ENCODE data around the gene TRPM6.
A peak's percentile ranks its signal among the peaks of the same experiment; 100 is the strongest.

TRPM6 gene

DNA sequence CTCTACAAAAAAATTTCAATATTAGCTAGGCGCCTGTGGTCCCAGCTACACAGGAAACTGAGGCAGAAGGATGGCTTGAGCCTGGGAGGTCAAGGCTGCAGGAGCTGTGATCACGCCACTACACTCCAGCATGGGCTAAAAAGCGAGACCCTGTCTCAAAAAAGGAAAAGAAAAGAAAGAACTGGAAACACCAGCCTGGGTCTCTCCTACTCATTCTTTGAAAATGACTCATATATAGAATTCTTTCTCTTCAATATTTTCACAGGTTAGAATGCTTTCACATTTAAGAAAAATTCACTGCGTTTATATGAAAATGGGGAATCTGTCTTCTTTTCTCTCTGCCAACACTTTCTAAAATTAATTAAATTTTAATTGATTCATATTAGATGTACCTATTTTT is 115.6 kb downstream of the TRPM6 start:
- DNase-seq = no peak

DNA sequence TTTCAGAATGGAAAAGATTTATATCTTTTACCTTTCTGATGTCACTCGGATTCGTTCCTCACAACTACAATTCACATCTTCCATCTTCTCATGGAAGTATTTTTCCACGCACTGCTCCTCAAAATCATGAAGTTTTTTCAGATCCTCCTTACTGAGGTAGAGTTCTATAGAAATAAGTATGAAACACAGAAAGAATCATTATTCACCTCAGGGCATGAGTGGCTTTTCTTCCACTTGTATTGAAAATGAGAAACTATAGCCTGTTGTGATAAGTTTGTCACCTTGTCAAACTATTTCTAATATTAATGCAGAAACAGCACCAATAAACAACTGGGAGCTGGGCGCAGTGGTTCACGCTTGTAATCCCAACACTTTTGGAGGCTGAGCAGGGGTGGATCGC is 116.0 kb downstream of the TRPM6 start:
- DNase-seq = no peak

DNA sequence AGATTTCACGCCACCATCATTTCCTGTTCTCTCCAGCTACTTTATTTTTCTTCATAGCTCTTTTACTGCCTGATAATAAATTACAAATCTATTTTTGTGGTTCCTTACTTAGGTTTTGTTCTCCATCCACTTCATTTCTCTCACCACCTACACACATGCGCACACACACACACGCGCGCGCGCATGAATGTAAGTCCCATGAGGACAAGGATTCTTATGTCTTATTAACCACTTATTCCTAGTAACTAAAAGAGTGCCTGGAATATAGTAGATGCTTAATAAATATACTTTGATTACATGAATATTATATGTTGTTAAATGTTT is 116.5 kb downstream of the TRPM6 start:
- no peak for DNase-seq

DNA sequence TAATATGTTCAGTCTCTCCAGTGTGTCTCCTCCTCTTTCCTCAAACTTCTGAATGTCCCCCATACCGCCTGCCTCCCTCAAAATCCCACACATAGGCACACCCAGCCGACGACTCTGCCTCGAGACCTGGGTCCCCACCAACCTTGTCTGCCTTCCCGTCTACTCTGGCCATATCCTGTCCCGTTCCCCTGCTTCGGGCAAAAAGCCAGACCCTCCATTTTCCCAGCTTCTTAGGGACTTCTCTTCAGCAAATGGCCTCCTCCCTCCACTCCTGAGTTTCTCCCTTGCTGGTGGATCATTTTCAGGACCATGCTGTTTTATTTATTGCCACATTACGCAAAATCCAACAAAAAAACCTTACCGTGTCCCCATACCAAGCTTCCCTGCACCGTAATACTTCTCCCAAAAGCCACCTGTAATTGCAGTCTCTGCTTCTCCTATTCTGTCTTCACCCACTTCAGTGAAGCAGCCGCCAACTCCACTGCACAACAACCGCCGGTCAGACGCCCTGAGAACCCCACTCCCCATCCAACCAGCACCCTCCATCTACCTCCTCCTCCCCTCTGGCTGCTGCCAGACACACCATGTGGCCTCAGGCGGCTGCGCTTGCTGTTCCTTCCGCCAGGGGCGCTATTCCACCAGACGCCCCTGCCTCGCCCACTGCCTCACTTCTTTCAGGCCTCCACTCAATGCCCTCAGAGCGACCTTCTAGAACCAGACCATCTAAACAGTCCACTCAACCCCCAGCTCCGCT is 117.0 kb downstream of the TRPM6 start:
- no peak for DNase-seq

DNA sequence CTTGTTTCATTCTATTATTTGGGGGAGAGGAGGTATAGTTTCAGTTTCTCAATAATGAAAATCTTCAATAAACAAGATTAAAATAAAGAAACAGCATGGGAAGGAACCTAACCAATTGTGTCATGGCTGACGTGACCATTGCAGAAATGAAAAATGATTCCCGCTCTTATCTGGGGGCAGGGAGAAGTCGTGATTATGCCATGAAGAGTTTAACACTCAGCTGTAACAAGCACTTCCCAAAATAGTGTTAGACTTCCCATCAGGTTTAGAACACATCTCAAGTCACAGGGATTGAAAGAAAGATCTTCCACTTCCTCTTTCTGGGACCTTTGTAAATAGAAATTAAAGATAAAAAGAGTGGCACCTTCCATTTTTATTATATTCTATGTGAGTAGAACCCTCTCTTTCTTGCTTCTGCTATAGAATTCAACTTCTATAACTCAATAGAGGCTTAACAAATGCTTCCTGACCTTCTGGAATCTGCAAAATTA is 122.2 kb downstream of the TRPM6 start:
- no peak for DNase-seq

DNA sequence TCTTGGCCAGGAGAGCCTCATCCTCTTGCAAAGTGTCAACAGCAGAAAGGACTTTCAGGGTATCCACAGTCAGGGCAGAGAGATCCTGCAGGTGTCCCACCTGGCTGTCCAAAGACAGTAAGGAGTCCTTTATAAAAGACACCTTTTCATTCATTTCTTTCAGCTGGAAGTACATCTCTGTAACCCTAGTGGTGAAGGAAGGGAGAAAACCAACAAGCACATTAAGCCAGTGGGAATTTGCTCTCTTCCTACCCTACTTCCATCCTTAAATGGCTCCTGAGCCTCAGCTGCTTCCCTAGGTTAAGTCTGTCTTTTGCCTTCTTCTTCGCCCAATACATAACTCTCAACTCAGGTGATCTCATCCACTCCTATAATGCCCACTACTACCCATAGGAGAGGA is 124.8 kb downstream of the TRPM6 start:
- no peak for DNase-seq

DNA sequence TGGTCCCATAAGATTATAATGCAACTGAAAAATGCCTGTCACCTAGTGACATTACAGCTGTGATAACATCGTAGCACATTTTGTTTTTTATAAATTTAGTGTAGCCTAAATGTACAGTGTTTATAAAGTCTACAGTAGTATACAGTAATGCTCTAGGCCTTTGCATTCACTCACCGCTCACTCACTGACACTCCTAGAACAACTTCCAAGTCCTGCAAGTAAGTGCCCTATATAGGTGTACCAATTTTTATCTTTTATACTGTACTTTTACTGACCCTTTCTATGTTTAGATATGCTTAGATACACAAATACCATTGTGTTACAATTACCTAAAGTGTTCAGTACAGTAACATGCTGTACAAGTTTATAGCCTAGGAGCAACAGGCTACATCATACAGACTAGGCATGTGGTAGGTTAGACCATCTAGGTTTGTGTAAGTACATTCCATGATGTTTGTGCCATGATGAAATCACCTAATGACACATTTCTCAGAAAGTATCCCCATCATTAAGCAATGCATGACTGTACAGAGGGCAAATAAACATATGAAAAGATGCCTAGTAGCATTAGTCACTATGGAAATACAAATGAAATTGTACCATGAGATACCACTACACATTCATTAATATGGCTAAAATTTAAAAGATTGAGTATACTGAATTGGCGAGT is 127.6 kb downstream of the TRPM6 start:
- no peak for DNase-seq

DNA sequence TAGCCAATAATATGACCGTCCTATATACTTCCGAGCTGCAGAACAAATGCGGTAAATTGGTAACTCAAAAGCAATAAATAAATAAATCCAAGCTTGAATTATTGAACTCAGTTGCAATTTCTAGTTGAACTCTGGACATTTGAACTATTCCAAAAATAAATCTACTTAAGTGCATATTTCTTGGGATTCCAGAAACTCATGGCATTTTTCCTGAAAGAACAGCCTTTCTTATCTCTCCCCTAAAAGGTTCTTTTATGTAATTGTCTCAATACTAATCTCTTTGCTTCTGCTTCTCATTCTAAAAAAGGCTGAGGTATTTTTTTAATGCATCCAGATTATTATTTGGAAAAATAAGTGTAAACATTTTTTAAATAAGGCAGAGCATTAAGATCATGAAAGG is 131.7 kb downstream of the TRPM6 start:
- DNase-seq = no peak

DNA sequence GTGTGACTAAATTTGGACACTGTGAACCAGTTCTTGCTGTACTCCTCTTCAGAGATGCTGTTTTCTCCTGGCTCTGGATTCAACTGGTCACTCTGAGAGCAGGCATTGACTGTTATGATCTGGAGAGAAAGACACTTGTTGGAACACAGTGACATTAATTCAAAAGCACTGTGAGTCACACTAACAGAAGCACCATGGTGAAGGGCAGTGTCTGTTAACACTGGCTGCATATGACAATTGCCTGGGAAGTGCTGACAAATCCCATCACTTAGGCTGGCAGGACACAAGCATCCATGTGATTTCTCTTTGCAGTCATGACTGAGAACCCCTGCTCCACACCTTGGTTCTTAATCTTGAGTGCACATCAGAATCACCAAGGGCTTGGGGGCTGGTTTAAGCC is 132.4 kb downstream of the TRPM6 start:
- DNase-seq = no peak

DNA sequence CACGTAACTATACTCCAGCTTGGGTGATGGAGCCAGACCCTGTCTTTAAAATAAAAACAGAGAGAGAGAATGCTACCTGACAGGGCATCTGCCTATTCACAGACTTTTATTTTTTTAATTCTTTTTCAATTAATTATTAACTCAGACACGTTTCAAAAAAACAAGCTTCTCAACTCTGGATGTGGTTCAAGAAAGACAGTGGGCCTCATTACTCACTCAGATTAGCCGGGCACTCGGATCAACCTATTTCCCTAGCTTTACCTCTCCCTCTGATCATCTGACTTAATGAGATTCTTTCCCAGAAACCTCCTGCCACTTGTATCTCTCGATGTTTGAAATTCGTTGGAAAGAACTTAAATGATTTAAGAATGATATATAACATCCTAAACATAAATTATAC is 134.1 kb downstream of the TRPM6 start:
- no peak for DNase-seq

DNA sequence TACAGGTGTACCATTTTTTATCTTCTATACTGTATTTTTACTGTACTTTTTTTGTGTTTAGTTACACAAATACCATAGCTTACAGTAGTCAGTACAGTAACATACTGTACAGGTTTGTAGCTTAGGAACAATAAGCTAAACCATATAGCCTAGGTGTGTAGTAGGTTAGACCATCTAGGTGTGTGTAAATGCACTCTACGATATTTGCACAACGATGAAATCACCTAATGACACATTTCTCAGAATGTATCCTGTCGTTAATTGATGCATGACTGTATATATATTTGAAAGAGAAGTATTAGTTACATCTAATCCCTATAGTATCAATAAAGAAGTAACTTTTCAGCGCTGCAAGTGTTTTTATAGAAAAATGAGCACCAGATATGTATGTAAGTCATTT is 138.8 kb downstream of the TRPM6 start:
- no peak for DNase-seq

DNA sequence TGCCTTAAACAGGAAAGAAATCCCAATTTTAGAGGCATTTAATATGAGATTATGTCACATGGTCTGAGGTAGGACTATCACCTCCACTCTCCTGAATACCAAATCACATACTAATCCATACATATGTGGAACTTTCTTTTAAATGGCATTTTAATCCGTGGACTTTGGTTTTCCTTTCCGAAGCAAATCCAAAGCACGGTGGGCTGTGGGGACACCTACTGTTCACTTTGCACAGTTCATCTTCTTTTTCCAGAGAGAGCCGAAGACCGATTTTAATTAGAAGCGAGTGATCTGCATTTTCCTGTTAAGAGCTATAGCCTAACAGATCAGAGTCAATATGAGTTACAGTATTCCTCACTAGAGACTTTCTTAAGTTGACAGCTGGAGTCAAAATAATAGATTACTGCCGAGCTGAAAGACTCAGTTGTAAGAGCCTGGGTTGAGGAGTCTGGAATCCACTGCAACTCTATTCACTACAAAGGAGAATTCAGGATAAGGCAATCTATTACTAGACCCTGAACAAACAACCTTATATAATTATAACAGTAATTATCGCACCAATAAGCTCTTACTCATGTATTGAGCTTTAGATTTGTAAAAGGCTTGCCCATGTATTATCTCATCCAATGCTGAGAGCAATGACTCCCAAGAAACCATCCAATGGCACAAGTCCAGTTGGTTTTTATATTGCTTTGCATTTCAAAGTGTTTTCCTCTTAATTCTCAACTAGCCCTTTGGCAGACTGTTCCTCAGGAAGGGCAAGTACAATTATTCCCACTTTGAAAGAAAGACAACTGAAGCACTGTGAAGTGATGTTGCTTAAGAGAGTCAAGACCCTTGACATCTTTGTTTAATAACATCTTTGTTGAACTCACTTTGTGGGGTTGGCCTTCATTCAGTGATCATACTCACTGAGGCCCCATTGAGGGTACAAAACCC is 144.7 kb downstream of the TRPM6 start:
- peak in 1 of 2 donors; percentile 59 for DNase-seq

DNA sequence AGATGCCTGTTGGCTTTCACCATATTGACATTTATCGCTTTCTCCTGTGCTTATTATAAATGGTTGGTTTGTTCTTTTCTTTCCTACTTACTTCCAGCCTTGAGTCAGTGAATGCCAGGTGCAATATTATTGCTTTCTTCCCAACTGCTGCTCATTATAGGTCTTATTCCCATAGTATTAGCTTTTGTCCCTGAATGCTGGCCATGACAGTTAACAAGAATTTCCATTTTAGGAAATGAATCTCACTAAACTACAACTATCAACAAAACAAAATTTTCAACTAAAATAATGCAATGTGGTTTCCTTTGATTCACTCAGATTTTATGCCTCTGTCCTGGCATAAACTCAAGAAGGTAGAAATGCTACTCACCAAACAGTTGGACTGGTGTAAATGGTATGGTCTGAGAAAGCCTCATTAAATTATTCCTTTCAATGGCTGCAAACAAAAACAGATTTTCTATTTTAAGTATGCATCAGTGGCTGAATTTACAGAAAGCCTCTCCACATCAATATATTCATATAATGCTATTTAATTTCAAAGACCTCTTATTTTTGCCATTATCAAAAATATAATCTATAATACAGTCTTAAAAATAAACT is 145.4 kb downstream of the TRPM6 start:
- no peak for DNase-seq

DNA sequence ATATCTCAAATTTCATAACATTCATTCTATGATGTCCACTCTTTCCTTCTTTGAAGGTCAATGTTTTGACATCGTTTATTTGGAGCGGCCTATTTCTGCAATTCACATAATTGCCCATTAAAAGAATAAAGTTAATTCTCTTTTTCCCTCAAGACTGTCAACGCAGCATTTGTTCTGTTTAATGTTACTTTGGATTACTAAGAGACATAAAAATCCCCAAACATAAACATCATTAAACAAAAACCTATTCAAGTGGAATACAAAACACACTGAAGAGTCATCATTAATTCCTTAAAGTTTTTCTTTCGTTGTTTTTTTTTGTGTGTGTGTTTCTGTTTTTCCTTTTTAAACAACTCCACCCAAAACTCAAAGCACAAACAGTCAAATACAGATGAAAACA is 151.1 kb downstream of the TRPM6 start:
- DNase-seq = no peak

DNA sequence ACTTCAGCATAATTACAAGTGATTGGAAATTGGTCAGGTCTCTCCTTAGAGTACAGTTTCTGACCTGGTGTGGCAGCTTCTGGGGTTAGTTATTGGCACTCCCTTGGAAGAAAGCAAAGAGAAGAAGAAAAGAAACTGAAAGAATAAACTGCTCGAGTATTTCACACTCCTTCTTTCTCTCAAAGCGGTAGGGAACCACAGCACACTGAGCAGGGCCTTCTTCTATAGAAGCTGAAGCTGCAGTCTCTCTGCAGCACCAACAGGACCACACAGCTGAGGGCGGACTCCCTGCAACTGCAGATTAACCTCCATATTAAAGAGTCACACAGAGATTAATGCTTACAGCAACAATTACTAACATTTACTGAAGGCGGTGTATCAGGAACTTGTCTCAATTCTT is 152.0 kb downstream of the TRPM6 start:
- DNase-seq = no peak

DNA sequence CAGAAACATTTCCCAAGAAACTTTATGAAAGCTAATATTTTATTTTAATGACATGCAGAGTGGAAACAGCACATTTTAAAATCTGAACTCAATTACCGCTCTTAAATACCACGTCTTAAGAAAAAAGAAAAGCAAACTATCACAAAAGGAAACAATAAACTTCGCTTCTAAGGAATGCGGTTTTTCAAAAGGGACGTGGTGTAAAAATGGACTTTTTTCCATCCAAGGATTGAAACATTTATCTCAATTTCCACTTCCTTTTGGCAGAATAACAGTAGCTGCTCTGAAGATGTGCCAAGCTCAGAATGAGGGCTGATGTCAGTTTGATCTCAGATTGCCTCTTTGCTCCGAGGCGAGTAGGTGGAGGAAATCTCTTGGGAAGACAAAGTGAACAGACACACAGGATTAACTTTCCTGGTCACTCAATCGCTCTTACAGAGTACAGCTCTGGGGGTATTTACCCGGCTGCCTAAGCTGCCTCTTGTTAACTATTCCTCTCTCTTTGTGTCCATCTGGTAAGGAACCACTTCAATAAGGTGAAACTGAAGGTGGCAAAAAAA is 158.5 kb downstream of the TRPM6 start:
- DNase-seq = no peak

DNA sequence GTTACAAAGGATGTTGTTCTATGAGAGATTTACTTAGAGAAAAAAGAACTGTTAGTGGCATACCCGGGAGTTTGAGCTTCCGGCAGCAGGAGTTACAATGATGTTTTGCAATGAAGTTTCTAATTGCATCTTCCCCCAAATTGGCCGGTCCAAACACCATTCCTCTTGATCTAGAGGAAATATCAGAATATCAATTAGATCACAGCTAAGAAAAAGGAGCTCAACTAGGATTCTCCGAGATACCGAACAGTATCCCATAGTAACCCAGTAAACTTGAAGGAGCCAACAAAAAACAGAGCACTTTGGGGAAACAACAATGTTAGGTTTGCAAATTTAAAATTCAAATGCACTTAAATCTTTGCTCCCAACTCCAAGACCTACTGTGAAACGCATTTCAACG is 159.5 kb downstream of the TRPM6 start:
- no peak for DNase-seq

DNA sequence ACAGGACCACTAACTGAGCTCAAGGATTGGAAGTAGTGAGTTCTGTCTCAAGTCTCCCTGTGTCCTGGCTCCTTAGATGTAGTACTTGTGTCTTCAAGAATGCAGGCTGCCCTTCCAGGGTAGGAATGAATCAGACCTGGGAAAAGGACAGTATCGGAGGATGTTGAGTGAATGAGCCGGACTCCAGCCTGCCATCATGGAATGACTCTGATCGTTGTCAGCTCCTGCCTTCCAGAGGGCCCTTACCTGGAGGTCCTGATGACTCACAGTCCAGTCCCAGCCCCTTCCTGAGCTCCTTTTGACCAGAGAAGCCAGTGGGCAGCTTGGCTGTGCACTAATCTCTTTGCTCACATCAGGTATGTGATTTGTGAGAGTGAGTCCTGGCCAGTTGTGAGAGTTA is 161.1 kb downstream of the TRPM6 start:
- no peak for DNase-seq

DNA sequence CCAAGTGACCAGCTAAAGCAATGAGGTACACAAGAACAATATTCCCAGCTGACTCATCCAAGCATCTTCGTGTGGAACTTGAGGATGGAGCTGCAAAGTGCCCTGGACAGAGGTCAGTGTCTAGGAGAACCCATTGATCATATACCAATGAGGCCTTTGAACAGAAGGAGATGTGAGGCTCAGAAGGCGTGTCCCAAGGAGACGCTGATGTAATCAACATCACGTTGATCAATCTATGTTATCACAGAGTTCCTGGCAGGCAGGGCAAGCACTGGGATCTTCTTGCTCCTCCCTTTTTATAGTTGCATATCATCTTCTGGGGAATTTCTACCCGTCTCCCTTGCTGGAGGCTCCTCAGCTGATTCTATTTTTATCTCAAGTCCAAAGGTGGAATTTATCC is 163.4 kb downstream of the TRPM6 start:
- DNase-seq = no peak

DNA sequence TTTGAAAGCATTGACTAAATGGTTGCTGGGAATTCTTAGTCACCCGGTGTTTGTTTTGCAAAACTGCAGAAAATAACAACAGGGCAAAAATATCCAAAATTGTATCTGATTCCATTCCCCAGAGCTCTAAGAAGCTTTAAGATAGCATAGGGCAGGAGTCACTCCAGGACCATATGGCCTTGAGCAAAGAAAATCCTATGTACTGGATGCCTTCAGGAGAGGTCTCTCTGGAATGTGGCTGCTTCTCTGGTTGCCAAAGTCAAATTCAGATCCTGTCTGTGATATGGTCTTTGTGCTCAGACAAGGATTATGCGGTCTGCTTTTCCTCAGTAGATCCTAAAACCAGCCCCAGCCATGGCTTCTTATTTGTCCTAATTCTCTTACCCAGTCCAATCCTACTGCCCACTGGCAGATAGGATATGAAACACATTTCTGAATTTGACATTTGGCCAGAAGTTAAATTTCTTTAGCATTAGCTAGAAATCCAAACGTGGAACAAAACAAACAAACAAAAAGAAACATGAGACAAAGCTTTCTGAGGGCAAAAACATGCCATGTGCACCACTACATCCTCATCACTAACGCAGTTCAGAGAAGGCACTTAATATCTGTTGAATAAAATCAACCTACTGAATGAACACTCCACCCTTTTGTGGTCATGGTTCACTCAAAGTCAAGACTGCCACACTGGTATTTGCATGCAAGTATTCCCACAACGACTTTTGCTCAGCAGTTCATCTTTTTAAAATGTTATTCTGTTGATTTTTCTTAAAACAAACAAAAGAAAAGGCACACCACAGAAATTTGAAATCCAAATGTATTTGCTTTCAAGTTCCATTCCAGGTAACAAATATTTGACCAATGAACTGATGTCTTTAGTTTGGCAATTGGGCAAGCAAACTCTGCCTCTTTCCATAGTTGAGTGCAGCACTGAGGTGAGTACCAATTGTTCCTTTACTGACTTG is 165.7 kb downstream of the TRPM6 start:
- no peak for DNase-seq

DNA sequence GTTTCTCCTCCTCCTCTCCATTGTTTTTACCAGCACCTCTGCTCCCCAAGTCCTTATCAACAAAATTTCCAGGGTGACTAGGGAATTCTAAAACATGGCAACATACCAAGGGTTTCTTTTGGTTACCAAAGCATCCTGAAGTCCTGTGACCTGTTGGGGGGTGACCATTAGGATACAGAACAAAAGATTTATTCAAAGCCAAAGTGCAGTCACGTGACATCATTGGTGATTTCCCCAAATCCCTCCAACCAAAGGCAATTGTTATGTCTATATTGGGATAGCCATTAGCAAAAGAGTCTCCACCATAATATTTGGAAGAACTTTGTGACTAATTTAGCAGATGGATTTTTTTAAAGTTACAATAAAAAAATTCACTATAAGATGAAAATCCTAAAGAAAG is 168.4 kb downstream of the TRPM6 start:
- DNase-seq = no peak

DNA sequence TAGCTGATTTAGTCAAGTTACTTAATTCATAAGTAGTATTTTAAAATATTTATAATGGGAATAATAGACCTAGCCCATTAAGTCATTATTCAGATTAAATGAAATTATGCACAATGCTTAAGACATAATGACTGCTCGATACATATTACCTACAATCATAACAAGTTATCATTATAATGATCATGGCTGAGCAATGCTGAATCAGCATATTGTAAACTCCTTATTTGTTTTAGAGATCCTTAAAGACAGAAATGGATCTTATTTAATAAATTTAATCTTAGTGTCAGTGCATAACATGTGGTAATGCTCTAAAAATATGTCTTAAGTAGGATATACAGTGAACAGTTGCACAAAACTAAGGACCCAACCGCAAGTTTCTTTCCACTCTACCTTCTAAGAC is 169.0 kb downstream of the TRPM6 start:
- no peak for DNase-seq
